SK-N-SH (cell line): ENCODE measurements around the gene FMNL2. TPM values are rescaled to one million over a fixed set of nuclear protein-coding genes. Genes with fewer than 3 reads are reported as not detected.

ENCODE experiments used
- CTCF ChIA-PET: fragments of 300-600, 350-600 bp; formaldehyde crosslinking; extraction: SDS; loops from one replicate; lab custom pipeline; 2021; lab: Yijun Ruan, JAX
- POLR2A ChIA-PET: fragments of 350-600 bp; sonication (Branson Sonifier 250); formaldehyde crosslinking; extraction: SDS; loops from one replicate; lab custom pipeline; 2020; ENCODE audit warnings: antibody characterized with exemption, inconsistent platforms; lab: Yijun Ruan, JAX
- DNase-seq: peaks from one replicate; pipeline ENCODE4 v3.0.0; 2012
- H2AFZ ChIP-seq: fragments of 200-600 bp; sonication (generic); 2 replicates; pipeline ENCODE4 v1.8.1; 2016; ENCODE audit warnings: antibody characterized with exemption, mild to moderate bottlenecking, low read depth
- H3F3A ChIP-seq: fragments of 200-600 bp; sonication (generic); replicated peaks from 2 replicates; pipeline ENCODE3; 2016; ENCODE audit warnings: antibody characterized with exemption, mild to moderate bottlenecking; ENCODE audit not compliant: insufficient read depth
- H3K27ac ChIP-seq, 2 experiments: fragments of 200-500 bp in 1 of 2; fragments of 200-600 bp in 1 of 2; sonication (Bioruptor generic) in 1 of 2; sonication (generic), shearing (Covaris generic) in 1 of 2; 2 replicates each; pipeline versions ENCODE4 v1.5.1 to v1.6.1; 2014 to 2016; ENCODE audit warnings: low read depth in 2 of 2, inconsistent platforms in 1 of 2, low read length in 1 of 2, mild to moderate bottlenecking in 1 of 2, mixed read lengths in 1 of 2
- H3K27me3 ChIP-seq: fragments of 200-600 bp; sonication (generic), shearing (Covaris generic); 2 replicates; pipeline ENCODE4 v1.6.1; 2016; ENCODE audit warnings: mixed run types; ENCODE audit not compliant: insufficient read depth
- H3K36me3 ChIP-seq, 2 experiments: fragments of 200-500 bp in 1 of 2; fragments of 200-600 bp in 1 of 2; sonication (Bioruptor generic) in 1 of 2; sonication (generic) in 1 of 2; replicated peaks in 1 of 2; 2 replicates each; pipeline versions ENCODE3 to v1.5.1; 2014 to 2016; ENCODE audit warnings: low read length in 1 of 2, mild to moderate bottlenecking in 1 of 2; ENCODE audit not compliant: insufficient read depth in 2 of 2, control insufficient read depth in 1 of 2
- H3K4me1 ChIP-seq, 2 experiments: fragments of 200-500 bp in 1 of 2; fragments of 200-600 bp in 1 of 2; sonication (Bioruptor generic) in 1 of 2; sonication (generic), shearing (Covaris generic) in 1 of 2; 2 replicates each; pipeline versions ENCODE4 v1.5.1 to v1.6.1; 2014 to 2016; ENCODE audit warnings: low read depth in 1 of 2, low read length in 1 of 2, mixed run types in 1 of 2; ENCODE audit not compliant: insufficient read depth in 2 of 2, control insufficient read depth in 1 of 2
- H3K4me2 ChIP-seq: fragments of 200-600 bp; sonication (generic), shearing (Covaris generic); 2 replicates; pipeline ENCODE4 v1.6.1; 2017; ENCODE audit warnings: mixed run types
- H3K4me3 ChIP-seq, 2 experiments: fragments of 200-500 bp in 1 of 2; fragments of 200-600 bp in 1 of 2; sonication (Bioruptor generic) in 1 of 2; sonication (generic), shearing (Covaris generic) in 1 of 2; 2 replicates each; pipeline versions ENCODE4 v1.5.1 to v1.8.1; 2014 to 2016; ENCODE audit warnings: low read depth in 2 of 2, inconsistent platforms in 1 of 2, low read length in 1 of 2, mild to moderate bottlenecking in 1 of 2, mixed read lengths in 1 of 2, moderate library complexity in 1 of 2
- H3K79me2 ChIP-seq: fragments of 200-600 bp; sonication (generic); 2 replicates; pipeline ENCODE4 v1.8.1; 2017; ENCODE audit warnings: mild to moderate bottlenecking; ENCODE audit not compliant: insufficient read depth
- H3K9ac ChIP-seq: fragments of 200-600 bp; sonication (generic); 2 replicates; pipeline ENCODE4 v1.6.1; 2017; ENCODE audit warnings: mixed run types
- H3K9me2 ChIP-seq: fragments of 200-600 bp; sonication (generic); 2 replicates; pipeline ENCODE4 v1.6.1; 2017; ENCODE audit warnings: mixed run types
- H3K9me3 ChIP-seq: fragments of 200-600 bp; sonication (generic); 2 replicates; pipeline ENCODE4 v1.6.1; 2017; ENCODE audit warnings: mixed run types, mild to moderate bottlenecking, moderate library complexity
- H4K20me1 ChIP-seq: fragments of 200-600 bp; sonication (generic); 2 replicates; pipeline ENCODE4 v1.6.1; 2017; ENCODE audit warnings: mild to moderate bottlenecking, mixed run types; ENCODE audit not compliant: insufficient read depth
- CHD2 ChIP-seq: fragments of 150-350 bp; IDR thresholded peaks from 2 replicates; pipeline ENCODE4 v1.6.1; 2018; ENCODE audit warnings: low read length; ENCODE audit not compliant: partially characterized antibody
- CTCF ChIP-seq: fragments of 200-600 bp; sonication (generic); IDR thresholded peaks from 2 replicates; pipeline ENCODE4 v1.6.1; 2017; ENCODE audit warnings: antibody characterized with exemption, mild to moderate bottlenecking, moderate library complexity
- ELF1 ChIP-seq: IDR thresholded peaks from 2 replicates; pipeline ENCODE4 v1.4.0; 2012
- EP300 ChIP-seq, 2 experiments: IDR thresholded peaks; 2 replicates each; pipeline versions ENCODE4 v1.4.0 to v1.6.1; 2012; ENCODE audit warnings: borderline replicate concordance in 1 of 2, low read depth in 1 of 2, low read length in 1 of 2
- FOXJ3 ChIP-seq: sonication (generic); formaldehyde crosslinking; IDR thresholded peaks from 2 replicates; pipeline ENCODE4 v1.5.1; 2020; ENCODE audit warnings: mild to moderate bottlenecking, missing genetic modification reagents
- FOXM1 ChIP-seq: IDR thresholded peaks from 2 replicates; pipeline ENCODE4 v1.4.0; 2012; ENCODE audit warnings: low read depth, mild to moderate bottlenecking
- IRF3 ChIP-seq: fragments of 150-350 bp; IDR thresholded peaks from 2 replicates; pipeline ENCODE4 v1.6.1; 2016; ENCODE audit warnings: mild to moderate bottlenecking, low read depth, low read length
- MAX ChIP-seq: IDR thresholded peaks from 2 replicates; pipeline ENCODE4 v1.4.0; 2012; ENCODE audit warnings: low read depth
- NRF1 ChIP-seq: IDR thresholded peaks from 2 replicates; pipeline ENCODE4 v1.6.1; 2012; ENCODE audit warnings: low read depth, mild to moderate bottlenecking, low read length
- PBX3 ChIP-seq: IDR thresholded peaks from 2 replicates; pipeline ENCODE4; 2012
- POLR2AphosphoS5 ChIP-seq: IDR thresholded peaks from 2 replicates; pipeline ENCODE4 v1.6.1; 2012; ENCODE audit warnings: low read depth, low read length
- RAD21 ChIP-seq: IDR thresholded peaks from 2 replicates; pipeline ENCODE4 v1.6.1; 2012; ENCODE audit warnings: mild to moderate bottlenecking, low read length
- RCOR1 ChIP-seq: fragments of 150-350 bp; IDR thresholded peaks from 2 replicates; pipeline ENCODE4 v1.6.1; 2017; ENCODE audit warnings: antibody characterized with exemption, low read length
- REST ChIP-seq: IDR thresholded peaks from 2 replicates; pipeline ENCODE4 v1.6.1; 2012; ENCODE audit warnings: mild to moderate bottlenecking, low read depth, low read length, moderate library complexity
- RXRA ChIP-seq: IDR thresholded peaks from 2 replicates; pipeline ENCODE4 v1.4.0; 2012; ENCODE audit warnings: low read depth, mild to moderate bottlenecking, borderline replicate concordance
- SIN3A ChIP-seq: IDR thresholded peaks from 2 replicates; pipeline ENCODE4 v1.6.1; 2012; ENCODE audit warnings: low read depth, mild to moderate bottlenecking, low read length, moderate library complexity, borderline replicate concordance
- TAF1 ChIP-seq: IDR thresholded peaks from 2 replicates; pipeline ENCODE4 v1.6.1; 2012; ENCODE audit warnings: low read depth, mild to moderate bottlenecking, low read length, moderate library complexity, borderline replicate concordance
- USF1 ChIP-seq: IDR thresholded peaks from 2 replicates; pipeline ENCODE4 v1.4.0; 2012; ENCODE audit warnings: low read depth, borderline replicate concordance
- WGBS: methylation state at CpG from one replicate; pipeline ENCODE4 v1.1.6; 2017; ENCODE audit warnings: low lambda C conversion rate; 5-methylcytosine and 5-hydroxymethylcytosine counted together
- polyA plus RNA-seq, 3 experiments: library from polyadenylated mRNA; depleted of rRNA; stranded (reverse); fragments of >200 nt; gene quantifications; 2 replicates each; pipeline ENCODE4 v1.2.3, GENCODE V29; 2012

FMNL2 gene
- polyA plus RNA-seq, 1 of the 3 experiments (the other 2 are of a cell fraction): 14.5 TPM

- H3F3A ChIP-seq: peaks cover 7% of the 10 kb centered on the region
- no peak overlapping the region for H3K4me2 ChIP-seq
- no peaks in the 10 kb centered on the region for H3K36me3 ChIP-seq
- CTCF ChIA-PET: interaction anchor here (1.0 to 1.2 kb wide), 2 partner anchors 10 to 12 kb away, joined by 3 to 4 read pairs; no protein-coding TSS in a partner anchor
- H3K79me2 ChIP-seq: peaks cover 28% of the 10 kb centered on the region
- no peak for DNase-seq
- POLR2A ChIA-PET: no interaction called here
- no peak overlapping the region for H3K27ac ChIP-seq
- no peak overlapping the region for H3K4me3 ChIP-seq
- H3K27me3 ChIP-seq: no peaks in the 10 kb centered on the region
- no peaks in the 10 kb centered on the region for H3K9me2 ChIP-seq
- H4K20me1 ChIP-seq: no peaks in the 10 kb centered on the region; the same call in 1 of the 2 replicates
- no peaks in the 10 kb centered on the region for H3K9me3 ChIP-seq
- H3K4me1 ChIP-seq: peaks cover 2 to 23% of the 10 kb centered on the region in 2 experiments; a peak in 3 of 4 replicates
- H2AFZ ChIP-seq: no peak overlapping the region
- no peak overlapping the region for H3K9ac ChIP-seq
- no peak for TF ChIP-seq CHD2
- TF ChIP-seq PBX3: no peak
- no peak for TF ChIP-seq NRF1
- no peak for TF ChIP-seq ELF1
- no peak for TF ChIP-seq TAF1
- no peak for TF ChIP-seq POLR2AphosphoS5
- TF ChIP-seq RAD21: no peak
Measured at GRCh38 chr2:152394326-152394725, 59.4 kb downstream of the FMNL2 start.

GRCh38 chr2:152395103-152395502 lies 60.1 kb downstream of the FMNL2 start:
- Histone ChIP-seq H3K9ac (no peak overlapping the region), H3K4me2 (no peak overlapping the region), H3K36me3 (no peaks in the 10 kb centered on the region), H2AFZ (no peak overlapping the region), H3K27me3 (no peaks in the 10 kb centered on the region), H3K27ac (no peak overlapping the region), H3K9me2 (no peaks in the 10 kb centered on the region), H3K79me2 (peaks cover 36% of the 10 kb centered on the region), H3F3A (peaks cover 7% of the 10 kb centered on the region), H3K4me3 (no peak overlapping the region), H3K9me3 (no peaks in the 10 kb centered on the region), H3K4me1 (peaks cover 2 to 23% of the 10 kb centered on the region in 2 experiments; a peak in 3 of 4 replicates), H4K20me1 (no peaks in the 10 kb centered on the region; the same call in 1 of the 2 replicates)
- TF ChIP-seq USF1: no peak
- TF ChIP-seq EP300 (IDR thresholded peaks at IDR 0.05; ENCODE audit: borderline replicate concordance in 1 of 2, low read depth in 1 of 2, low read length in 1 of 2): no peak
- TF ChIP-seq PBX3: no peak
- TF ChIP-seq FOXM1: no peak
- TF ChIP-seq CTCF: no peak
- TF ChIP-seq IRF3: no peak
- no peak for TF ChIP-seq FOXJ3 (CRISPR knock-in tag)
- no peak for TF ChIP-seq MAX
- no peak for TF ChIP-seq RXRA
- no peak for TF ChIP-seq SIN3A
- no peak for TF ChIP-seq REST
- TF ChIP-seq RCOR1: no peak
- ChIA-PET CTCF (interaction anchor here (1.2 kb wide), 1 partner anchor 12 kb away, joined by 3 read pairs; no protein-coding TSS in a partner anchor), POLR2A (no interaction called here)
- 98% methylated on average over 2 of the region's 2 CpGs for WGBS
- no peak for DNase-seq
